NB4 (cell line): ENCODE results near the gene ZNF598.

Experiments used
- POLR2A ChIP-seq: IDR thresholded peaks from 2 replicates; pipeline ENCODE4 v1.6.1; 2011; ENCODE audit warnings: mild to moderate bottlenecking; ENCODE audit not compliant: insufficient read length; ENCODE audit errors: extremely low read depth
- TF ChIP-seq, protein P1 (sequence below): IDR thresholded peaks from one replicate; pipeline ENCODE4 v1.5.1; 2012; ENCODE audit warnings: low read depth, low read length

DNA sequence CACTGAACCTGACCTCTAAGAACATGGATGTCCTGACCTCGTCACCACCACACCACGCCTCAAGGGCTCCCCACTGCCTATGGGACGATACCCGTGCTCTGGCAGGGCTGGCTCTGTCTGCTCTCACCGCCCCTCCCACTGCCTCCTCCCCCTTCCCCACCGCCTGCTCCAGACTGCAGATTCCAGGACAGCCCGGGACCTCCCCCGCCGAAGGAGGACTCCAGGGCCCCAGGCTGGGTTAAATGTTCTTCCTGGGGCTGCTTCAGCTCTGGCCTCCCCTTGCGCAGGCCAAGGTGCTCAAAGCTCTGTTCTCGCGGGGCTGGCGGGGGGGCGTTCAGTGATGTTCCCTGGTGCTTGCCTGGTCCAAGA, 13.1 kb upstream of the ZNF598 start:
- TF ChIP-seq, protein P1, sequence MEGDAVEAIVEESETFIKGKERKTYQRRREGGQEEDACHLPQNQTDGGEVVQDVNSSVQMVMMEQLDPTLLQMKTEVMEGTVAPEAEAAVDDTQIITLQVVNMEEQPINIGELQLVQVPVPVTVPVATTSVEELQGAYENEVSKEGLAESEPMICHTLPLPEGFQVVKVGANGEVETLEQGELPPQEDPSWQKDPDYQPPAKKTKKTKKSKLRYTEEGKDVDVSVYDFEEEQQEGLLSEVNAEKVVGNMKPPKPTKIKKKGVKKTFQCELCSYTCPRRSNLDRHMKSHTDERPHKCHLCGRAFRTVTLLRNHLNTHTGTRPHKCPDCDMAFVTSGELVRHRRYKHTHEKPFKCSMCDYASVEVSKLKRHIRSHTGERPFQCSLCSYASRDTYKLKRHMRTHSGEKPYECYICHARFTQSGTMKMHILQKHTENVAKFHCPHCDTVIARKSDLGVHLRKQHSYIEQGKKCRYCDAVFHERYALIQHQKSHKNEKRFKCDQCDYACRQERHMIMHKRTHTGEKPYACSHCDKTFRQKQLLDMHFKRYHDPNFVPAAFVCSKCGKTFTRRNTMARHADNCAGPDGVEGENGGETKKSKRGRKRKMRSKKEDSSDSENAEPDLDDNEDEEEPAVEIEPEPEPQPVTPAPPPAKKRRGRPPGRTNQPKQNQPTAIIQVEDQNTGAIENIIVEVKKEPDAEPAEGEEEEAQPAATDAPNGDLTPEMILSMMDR = no peak
- TF ChIP-seq POLR2A = no peak
